CD4-positive, alpha-beta memory T cell (primary cell): ENCODE measurements around the gene GABARAPL1. TPM values are rescaled to one million over a fixed set of nuclear protein-coding genes. Genes with fewer than 3 reads are reported as not detected.
A peak's percentile ranks its signal among the peaks of the same experiment; 100 is the strongest.

Experiments
- CTCF ChIA-PET: fragments of 350-600 bp; sonication (Branson Sonifier 250); formaldehyde crosslinking; loops from one replicate; lab custom pipeline; 2021; ENCODE audit warnings: inconsistent platforms; ENCODE audit not compliant: partially characterized antibody; lab: Charles Lee
- POLR2A ChIA-PET: fragments of 350-600 bp; sonication (Branson Sonifier 250); formaldehyde crosslinking; loops from one replicate; lab custom pipeline; 2021; ENCODE audit not compliant: partially characterized antibody; lab: Charles Lee
- DNase-seq, 5 donors: peaks; one replicate each; pipeline versions ENCODE4 v3.0.0 to v3.0.0-alpha.2; 2020 to 2022; ENCODE audit warnings: mixed read lengths in 1 of 5
- H3K27ac ChIP-seq: one replicate; pipeline ENCODE4 v1.7.0; 2013; ENCODE audit warnings: low read depth, low read length
- H3K27me3 ChIP-seq: 2 replicates; pipeline ENCODE4 v1.7.0; 2013; ENCODE audit warnings: mild to moderate bottlenecking, low read length, moderate library complexity; ENCODE audit not compliant: insufficient read depth
- H3K36me3 ChIP-seq: 2 replicates; pipeline ENCODE4 v1.7.0; 2013; ENCODE audit warnings: mild to moderate bottlenecking, low read length, moderate library complexity; ENCODE audit not compliant: insufficient read depth
- H3K4me1 ChIP-seq: 2 replicates; pipeline ENCODE4 v1.7.0; 2013; ENCODE audit warnings: mild to moderate bottlenecking, low read length, moderate library complexity; ENCODE audit not compliant: insufficient read depth
- H3K4me3 ChIP-seq, 2 donors: one replicate each; pipeline ENCODE4 v1.7.0; 2013; ENCODE audit warnings: low read length in 2 of 2, mild to moderate bottlenecking in 1 of 2
- H3K9me3 ChIP-seq, 2 donors: one replicate each; pipeline ENCODE4 v1.7.0; 2013; ENCODE audit warnings: low read length in 2 of 2, control low read depth in 1 of 2; ENCODE audit not compliant: control insufficient read depth in 1 of 2
- H3K27ac Mint-ChIP-seq, 7 donors: one replicate each; pipeline ENCODE4 v1.8.0; 2020 to 2021; ENCODE audit warnings: mixed read lengths in 7 of 7, mild to moderate bottlenecking in 6 of 7, inconsistent platforms in 3 of 7, moderate library complexity in 3 of 7
- H3K27me3 Mint-ChIP-seq, 2 donors: one replicate each; pipeline ENCODE4 v1.8.0; 2020 to 2021; ENCODE audit warnings: mixed read lengths in 2 of 2
- H3K36me3 Mint-ChIP-seq, 2 donors: one replicate each; pipeline ENCODE4 v1.8.0; 2020 to 2021; ENCODE audit warnings: mixed read lengths in 2 of 2, inconsistent platforms in 1 of 2, mild to moderate bottlenecking in 1 of 2
- H3K4me1 Mint-ChIP-seq, 4 donors: one replicate each; pipeline ENCODE4 v1.8.0; 2020 to 2021; ENCODE audit warnings: mixed read lengths in 4 of 4, mild to moderate bottlenecking in 1 of 4
- H3K4me3 Mint-ChIP-seq, 8 donors: one replicate each; pipeline ENCODE4 v1.8.0; 2020 to 2021; ENCODE audit warnings: mixed read lengths in 8 of 8, mild to moderate bottlenecking in 7 of 8, moderate library complexity in 6 of 8, inconsistent platforms in 3 of 8
- H3K9me3 Mint-ChIP-seq, 8 donors: one replicate each; pipeline ENCODE4 v1.8.0; 2020 to 2021; ENCODE audit warnings: mixed read lengths in 8 of 8, mild to moderate bottlenecking in 5 of 8, inconsistent platforms in 3 of 8, moderate library complexity in 1 of 8
- intact Hi-C: fragments of 100-400 bp; cut with micrococcal nuclease; formaldehyde crosslinking; loops from one replicate; pipeline ENCODE4 v1.15.1; 2023
- polyA plus RNA-seq, 2 donors: library from polyadenylated mRNA; unstranded; fragments of 300-500 nt; fragmentation: Illumina TruSeq; gene quantifications; one replicate each; pipeline ENCODE4 v1.2.3, GENCODE V29; 2021
- total RNA-seq, 2 experiments: library from RNA; stranded (reverse); gene quantifications; one replicate each; pipeline ENCODE4 v1.2.3, GENCODE V29; 2021

Gene GABARAPL1
- total and polyA plus RNA-seq, 4 experiments from 2014 or later: 12.8 to 36.3 (median 25.8) TPM

GRCh38 chr12:10252201-10252600 is 39.5 kb downstream of the GABARAPL1 start:
- no peak overlapping the region for H3K27ac Mint-ChIP-seq
- ChIA-PET CTCF (interaction anchor here (1.1 to 1.7 kb wide), 2 partner anchors 16 to 435 kb away, joined by 3 to 5 read pairs; no protein-coding TSS in a partner anchor), POLR2A (no interaction called here)
- no peaks in the 10 kb centered on the region for H3K27me3 ChIP-seq
- no peak overlapping the region for H3K4me3 Mint-ChIP-seq
- H3K27ac ChIP-seq: no peak overlapping the region
- H3K4me1 ChIP-seq: no peaks in the 10 kb centered on the region
- H3K36me3 Mint-ChIP-seq: no peaks in the 10 kb centered on the region
- DNase-seq: no peak
- H3K27me3 Mint-ChIP-seq: peaks cover 2 to 4% of the 10 kb centered on the region in 2 donors
- H3K36me3 ChIP-seq: no peaks in the 10 kb centered on the region
- H3K9me3 ChIP-seq: no peaks in the 10 kb centered on the region
- H3K4me1 Mint-ChIP-seq: peaks cover 0 to 2% (median 0%) of the 10 kb centered on the region in 4 donors
- peaks cover 0 to 16% (median 7%) of the 10 kb centered on the region in 8 donors for H3K9me3 Mint-ChIP-seq
- intact Hi-C loops: no loop called here
- no peak overlapping the region for H3K4me3 ChIP-seq

GRCh38 chr12:10256064-10256463 is 43.4 kb downstream of the GABARAPL1 start:
- H3K4me1 ChIP-seq: no peaks in the 10 kb centered on the region
- no peaks in the 10 kb centered on the region for H3K36me3 ChIP-seq
- H3K27me3 ChIP-seq: no peaks in the 10 kb centered on the region
- Mint-ChIP-seq H3K27ac (no peak overlapping the region), H3K36me3 (no peaks in the 10 kb centered on the region), H3K9me3 (peaks cover 0 to 16% (median 7%) of the 10 kb centered on the region in 8 donors), H3K4me3 (no peak overlapping the region), H3K27me3 (peaks cover 6 to 7% of the 10 kb centered on the region in 2 donors), H3K4me1 (no peaks in the 10 kb centered on the region)
- CTCF ChIA-PET: no interaction called here
- H3K27ac ChIP-seq: no peak overlapping the region
- H3K9me3 ChIP-seq: no peaks in the 10 kb centered on the region
- no peak for DNase-seq
- POLR2A ChIA-PET: no interaction called here
- intact Hi-C loops: no loop called here
- H3K4me3 ChIP-seq: no peak overlapping the region

- ChIA-PET CTCF (no interaction called here), POLR2A (no interaction called here)
- no peaks in the 10 kb centered on the region for H3K27me3 ChIP-seq
- no peaks in the 10 kb centered on the region for H3K36me3 Mint-ChIP-seq
- peaks cover 0 to 12% (median 4%) of the 10 kb centered on the region in 8 donors for H3K9me3 Mint-ChIP-seq
- peak overlapping the region in 1 of 7 donors; percentile 53 for H3K27ac Mint-ChIP-seq
- no peak overlapping the region for H3K27ac ChIP-seq
- H3K4me3 Mint-ChIP-seq: no peak overlapping the region
- intact Hi-C loops: no loop called here
- H3K4me1 ChIP-seq: no peaks in the 10 kb centered on the region
- H3K4me3 ChIP-seq: no peak overlapping the region
- DNase-seq: no peak
- no peaks in the 10 kb centered on the region for H3K9me3 ChIP-seq
- H3K27me3 Mint-ChIP-seq: peaks cover 6 to 8% of the 10 kb centered on the region in 2 donors
- H3K36me3 ChIP-seq: no peaks in the 10 kb centered on the region
- H3K4me1 Mint-ChIP-seq: no peaks in the 10 kb centered on the region
Observed at GRCh38 chr12:10260927-10261326, 48.2 kb downstream of the GABARAPL1 start.

- POLR2A ChIA-PET: no interaction called here
- H3K27ac Mint-ChIP-seq: no peak overlapping the region
- no peaks in the 10 kb centered on the region for H3K4me1 Mint-ChIP-seq
- no peak overlapping the region for H3K4me3 Mint-ChIP-seq
- Histone ChIP-seq H3K27ac (no peak overlapping the region), H3K36me3 (no peaks in the 10 kb centered on the region), H3K4me1 (no peaks in the 10 kb centered on the region), H3K9me3 (no peaks in the 10 kb centered on the region), H3K27me3 (no peaks in the 10 kb centered on the region), H3K4me3 (no peak overlapping the region)
- CTCF ChIA-PET: no interaction called here
- peaks cover 1 to 3% of the 10 kb centered on the region in 2 donors for H3K27me3 Mint-ChIP-seq
- no peaks in the 10 kb centered on the region for H3K36me3 Mint-ChIP-seq
- DNase-seq: no peak
- H3K9me3 Mint-ChIP-seq: no peaks in the 10 kb centered on the region
- intact Hi-C loops: no loop called here
Observed at GRCh38 chr12:10268037-10268436, 55.4 kb downstream of the GABARAPL1 start.

GRCh38 chr12:10272467-10272866 is 59.8 kb downstream of the GABARAPL1 start:
- H3K36me3 ChIP-seq: no peaks in the 10 kb centered on the region
- Mint-ChIP-seq H3K4me3 (no peak overlapping the region), H3K27ac (no peak overlapping the region), H3K27me3 (peaks cover 1 to 4% of the 10 kb centered on the region in 2 donors), H3K9me3 (peaks cover 0 to 2% (median 0%) of the 10 kb centered on the region in 8 donors), H3K36me3 (no peaks in the 10 kb centered on the region), H3K4me1 (no peaks in the 10 kb centered on the region)
- H3K4me3 ChIP-seq: no peak overlapping the region
- H3K27ac ChIP-seq: no peak overlapping the region
- ChIA-PET CTCF (no interaction called here), POLR2A (no interaction called here)
- intact Hi-C loops: no loop called here
- no peaks in the 10 kb centered on the region for H3K27me3 ChIP-seq
- no peaks in the 10 kb centered on the region for H3K4me1 ChIP-seq
- no peaks in the 10 kb centered on the region for H3K9me3 ChIP-seq
- no peak for DNase-seq

Other genes with a start within 250 kb of the GABARAPL1 start
- gene CLEC12A, start 241.5 kb upstream of the GABARAPL1 start, total RNA-seq: under 1 TPM in 1 of 2 experiments, not detected in 1; 0.22 TPM
- gene CLEC12A, start 241.5 kb upstream of the GABARAPL1 start, polyA plus RNA-seq: not detected
- not detected for gene CLEC1B, start 213.8 kb upstream of the GABARAPL1 start, total RNA-seq
- gene CLEC1B, start 213.8 kb upstream of the GABARAPL1 start, polyA plus RNA-seq: not detected
- not detected for gene CLEC12B, start 202.2 kb upstream of the GABARAPL1 start, total RNA-seq
- not detected for gene CLEC12B, start 202.2 kb upstream of the GABARAPL1 start, polyA plus RNA-seq
- not detected for gene CLEC9A, start 182.2 kb upstream of the GABARAPL1 start, total RNA-seq
- not detected for gene CLEC9A, start 182.2 kb upstream of the GABARAPL1 start, polyA plus RNA-seq
- not detected for gene CLEC1A, start 113.9 kb upstream of the GABARAPL1 start, total RNA-seq
- gene CLEC1A, start 113.9 kb upstream of the GABARAPL1 start, polyA plus RNA-seq: not detected
- 1 to 10 TPM in 1 of 2 experiments, under 1 TPM in 1; 0.89 to 1.3 TPM for gene CLEC7A, start 82.7 kb upstream of the GABARAPL1 start, total RNA-seq
- under 1 TPM in 1 of 2 donors, not detected in 1; 0.46 TPM for gene CLEC7A, start 82.7 kb upstream of the GABARAPL1 start, polyA plus RNA-seq
- gene OLR1, start 40.7 kb upstream of the GABARAPL1 start, total RNA-seq: under 1 TPM in 1 of 2 experiments, not detected in 1; 0.42 TPM
- gene OLR1, start 40.7 kb upstream of the GABARAPL1 start, polyA plus RNA-seq: not detected
- gene TMEM52B, start 33.8 kb upstream of the GABARAPL1 start, total RNA-seq: not detected
- gene TMEM52B, start 33.8 kb upstream of the GABARAPL1 start, polyA plus RNA-seq: not detected
- gene KLRD1, start 95.0 kb downstream of the GABARAPL1 start, total RNA-seq: under 1 TPM; 0.64 to 0.79 TPM
- 1 to 10 TPM in 1 of 2 donors, under 1 TPM in 1; 0.50 to 2.6 TPM for gene KLRD1, start 95.0 kb downstream of the GABARAPL1 start, polyA plus RNA-seq
- 1 to 10 TPM; 1.3 to 1.4 TPM for gene KLRK1, start 177.2 kb downstream of the GABARAPL1 start, total RNA-seq
- 1 to 10 TPM; 1.4 to 1.9 TPM for gene KLRK1, start 177.2 kb downstream of the GABARAPL1 start, polyA plus RNA-seq
- gene KLRC4, start 196.9 kb downstream of the GABARAPL1 start, total RNA-seq: not detected
- not detected for gene KLRC4, start 196.9 kb downstream of the GABARAPL1 start, polyA plus RNA-seq
- not detected for gene KLRC3, start 207.7 kb downstream of the GABARAPL1 start, total RNA-seq
- not detected for gene KLRC3, start 207.7 kb downstream of the GABARAPL1 start, polyA plus RNA-seq
- not detected for gene KLRC2, start 223.1 kb downstream of the GABARAPL1 start, total RNA-seq
- gene KLRC2, start 223.1 kb downstream of the GABARAPL1 start, polyA plus RNA-seq: not detected
- not detected for gene KLRC1, start 240.5 kb downstream of the GABARAPL1 start, total RNA-seq
- gene KLRC1, start 240.5 kb downstream of the GABARAPL1 start, polyA plus RNA-seq: not detected